ENCODE data around the gene SMYD3. TPM values are rescaled to one million over a fixed set of nuclear protein-coding genes. Genes with fewer than 3 reads are reported as not detected.

SMYD3 gene
- total and polyA plus RNA-seq, 11 donors, result 6.3 to 12.1 (median 9.5) TPM

DNA sequence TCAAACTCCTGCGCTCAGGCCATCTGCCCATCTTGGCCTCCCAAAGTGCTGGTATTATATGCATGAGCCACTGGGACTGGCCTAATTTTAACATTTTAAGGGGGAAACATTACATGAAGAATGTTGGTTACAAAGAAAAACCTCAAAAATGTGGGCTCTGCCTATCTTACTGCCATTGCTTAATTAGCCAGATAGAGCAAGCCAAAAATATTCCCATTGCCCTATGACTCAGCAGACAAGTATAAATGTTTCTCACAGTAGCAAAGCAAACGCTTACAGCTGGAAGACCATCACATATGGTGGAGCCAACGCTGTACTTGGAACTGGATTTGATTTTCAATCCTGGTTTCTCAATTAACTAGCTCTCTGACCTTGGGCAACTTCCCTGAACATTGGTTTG, 502.0 kb downstream of the SMYD3 start:
- WGBS, 4 donors, result 51 to 71% (median 62%) methylated on average over 3 of the region's 3 CpGs
- intact Hi-C loops (cut with DNase I), result loop anchor here in 7 of 10 donors (2.0 to 10.0 kb wide), 8 partner anchors 120 to 854 kb away; no protein-coding TSS in a partner anchor
- no peaks in the 10 kb centered on the region for H3K9me3 ChIP-seq
- no peaks in the 10 kb centered on the region for H3K27me3 ChIP-seq
- TF ChIP-seq, protein P1, sequence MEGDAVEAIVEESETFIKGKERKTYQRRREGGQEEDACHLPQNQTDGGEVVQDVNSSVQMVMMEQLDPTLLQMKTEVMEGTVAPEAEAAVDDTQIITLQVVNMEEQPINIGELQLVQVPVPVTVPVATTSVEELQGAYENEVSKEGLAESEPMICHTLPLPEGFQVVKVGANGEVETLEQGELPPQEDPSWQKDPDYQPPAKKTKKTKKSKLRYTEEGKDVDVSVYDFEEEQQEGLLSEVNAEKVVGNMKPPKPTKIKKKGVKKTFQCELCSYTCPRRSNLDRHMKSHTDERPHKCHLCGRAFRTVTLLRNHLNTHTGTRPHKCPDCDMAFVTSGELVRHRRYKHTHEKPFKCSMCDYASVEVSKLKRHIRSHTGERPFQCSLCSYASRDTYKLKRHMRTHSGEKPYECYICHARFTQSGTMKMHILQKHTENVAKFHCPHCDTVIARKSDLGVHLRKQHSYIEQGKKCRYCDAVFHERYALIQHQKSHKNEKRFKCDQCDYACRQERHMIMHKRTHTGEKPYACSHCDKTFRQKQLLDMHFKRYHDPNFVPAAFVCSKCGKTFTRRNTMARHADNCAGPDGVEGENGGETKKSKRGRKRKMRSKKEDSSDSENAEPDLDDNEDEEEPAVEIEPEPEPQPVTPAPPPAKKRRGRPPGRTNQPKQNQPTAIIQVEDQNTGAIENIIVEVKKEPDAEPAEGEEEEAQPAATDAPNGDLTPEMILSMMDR (IDR thresholded peaks at IDR 0.05), result no peak
- TF ChIP-seq POLR2A (IDR thresholded peaks at IDR 0.05), result no peak
- ATAC-seq, result peak in 2 of 4 donors; percentile 76 to 91
- DNase-seq, result no peak
- H3K36me3 ChIP-seq, result no peaks in the 10 kb centered on the region
- H3K27ac ChIP-seq, result no peak overlapping the region
- H3K4me3 ChIP-seq, result no peak overlapping the region
- peaks cover 0 to 9% (median 0%) of the 10 kb centered on the region in 12 donors for H3K4me1 ChIP-seq

GRCh38 chr1:246004301-246004700, 502.8 kb downstream of the SMYD3 start:
- TF ChIP-seq, protein P1 (IDR thresholded peaks at IDR 0.05), result no peak
- no peak for TF ChIP-seq POLR2A (IDR thresholded peaks at IDR 0.05)
- intact Hi-C loops (cut with DNase I), result loop anchor here in 8 of 10 donors (2.0 to 10.0 kb wide), 11 partner anchors 120 to 854 kb away; no protein-coding TSS in a partner anchor
- no peaks in the 10 kb centered on the region for H3K9me3 ChIP-seq
- WGBS, 4 donors, result 74 to 88% (median 83%) methylated on average over 3 of the region's 3 CpGs
- ATAC-seq (no peak), DNase-seq (no peak)
- no peaks in the 10 kb centered on the region for H3K27me3 ChIP-seq
- H3K4me1 ChIP-seq, result peaks cover 0 to 9% (median 0%) of the 10 kb centered on the region in 12 donors
- no peak overlapping the region for H3K4me3 ChIP-seq
- H3K27ac ChIP-seq, result no peak overlapping the region
- no peaks in the 10 kb centered on the region for H3K36me3 ChIP-seq

- H3K4me1 ChIP-seq, result peaks cover 0 to 9% (median 0%) of the 10 kb centered on the region in 12 donors
- H3K9me3 ChIP-seq, result no peaks in the 10 kb centered on the region
- H3K36me3 ChIP-seq, result no peaks in the 10 kb centered on the region
- DNase-seq (no peak), ATAC-seq (no peak)
- no peak for TF ChIP-seq POLR2A (IDR thresholded peaks at IDR 0.05)
- TF ChIP-seq, protein P1 (IDR thresholded peaks at IDR 0.05), result no peak
- WGBS, 4 donors, result 44 to 58% (median 54%) methylated on average over 2 of the region's 2 CpGs
- intact Hi-C loops (cut with DNase I), result loop anchor here (1.0 to 10.0 kb wide), 14 partner anchors 119 to 851 kb away; no protein-coding TSS in a partner anchor
- H3K27me3 ChIP-seq, result no peaks in the 10 kb centered on the region
- H3K4me3 ChIP-seq, result no peak overlapping the region
- no peak overlapping the region for H3K27ac ChIP-seq
Observed at GRCh38 chr1:246003442-246003730, 503.7 kb downstream of the SMYD3 start.

DNA sequence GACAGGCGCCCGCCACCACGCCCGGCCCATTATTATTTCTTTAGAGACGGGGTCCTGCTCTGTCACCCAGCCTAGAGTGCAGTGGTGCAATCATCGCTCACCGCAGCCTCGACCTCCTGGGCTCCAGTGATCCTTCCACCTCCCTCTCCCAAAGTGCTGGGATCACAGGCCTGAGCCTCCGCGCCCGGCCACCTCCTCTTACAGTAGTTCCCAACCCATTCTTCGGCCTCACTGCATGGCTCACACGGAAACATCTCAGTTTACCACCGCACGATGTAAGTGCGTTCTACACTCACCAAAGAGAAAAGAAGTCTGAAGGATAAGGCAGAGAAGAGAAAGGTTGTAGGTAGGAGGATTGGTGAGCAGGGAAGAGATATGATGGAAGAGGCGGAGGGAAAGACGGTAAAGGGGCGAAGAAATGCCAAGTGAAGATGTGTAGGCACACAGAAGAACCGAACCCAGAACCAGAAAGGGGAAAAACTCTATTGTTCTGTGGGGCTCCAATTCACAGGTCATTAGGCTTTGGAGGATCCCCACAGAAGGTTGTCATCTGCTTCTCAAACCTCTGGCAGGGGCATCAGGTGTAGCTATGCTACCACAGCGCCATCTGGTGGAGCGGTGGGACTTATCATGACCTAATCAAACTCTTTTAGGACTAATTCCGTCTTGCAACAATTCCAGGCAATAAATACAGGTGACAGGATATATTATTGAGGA, 504.2 kb downstream of the SMYD3 start:
- WGBS, 4 donors, result 78 to 81% (median 79%) methylated on average over 23 of the region's 23 CpGs
- TF ChIP-seq, protein P1 (IDR thresholded peaks at IDR 0.05), result peak; percentile 77 to 95 (median 86)
- no peak for TF ChIP-seq POLR2A (IDR thresholded peaks at IDR 0.05)

More for the DNA sequence above, 504.2 kb downstream of the SMYD3 start:
- DNase-seq, result peak; percentile 76 to 91 (median 85)
- ATAC-seq, result peak in 3 of 4 donors; percentile 75 to 80 (median 77)
- H3K4me1 ChIP-seq, result peaks cover 0 to 9% (median 0%) of the 10 kb centered on the region in 12 donors
- no peak overlapping the region for H3K27ac ChIP-seq
- no peaks in the 10 kb centered on the region for H3K27me3 ChIP-seq
- intact Hi-C loops (cut with DNase I), result loop anchor here (1.0 to 10.0 kb wide), 14 partner anchors 118 to 850 kb away; no protein-coding TSS in a partner anchor
- H3K36me3 ChIP-seq, result no peaks in the 10 kb centered on the region
- no peak overlapping the region for H3K4me3 ChIP-seq
- no peaks in the 10 kb centered on the region for H3K9me3 ChIP-seq

Measured in heart left ventricle (tissue), 16 donors.